SK-N-SH (cell line): Measurements from ENCODE around the gene UBA1. TPM values are rescaled to one million over a fixed set of nuclear protein-coding genes. Genes with fewer than 3 reads are reported as not detected.

ENCODE experiments used
- CTCF ChIA-PET: fragments of 300-600, 350-600 bp; formaldehyde crosslinking; extraction: SDS; loops from one replicate; lab custom pipeline; 2021; lab: Yijun Ruan, JAX
- POLR2A ChIA-PET: fragments of 350-600 bp; sonication (Branson Sonifier 250); formaldehyde crosslinking; extraction: SDS; loops from one replicate; lab custom pipeline; 2020; ENCODE audit warnings: antibody characterized with exemption, inconsistent platforms; lab: Yijun Ruan, JAX
- DNase-seq: peaks from one replicate; pipeline ENCODE4 v3.0.0; 2012
- H2AFZ ChIP-seq: fragments of 200-600 bp; sonication (generic); 2 replicates; pipeline ENCODE4 v1.8.1; 2016; ENCODE audit warnings: antibody characterized with exemption, mild to moderate bottlenecking, low read depth
- H3F3A ChIP-seq: fragments of 200-600 bp; sonication (generic); replicated peaks from 2 replicates; pipeline ENCODE3; 2016; ENCODE audit warnings: antibody characterized with exemption, mild to moderate bottlenecking; ENCODE audit not compliant: insufficient read depth
- H3K27ac ChIP-seq, 2 experiments: fragments of 200-500 bp in 1 of 2; fragments of 200-600 bp in 1 of 2; sonication (Bioruptor generic) in 1 of 2; sonication (generic), shearing (Covaris generic) in 1 of 2; 2 replicates each; pipeline versions ENCODE4 v1.5.1 to v1.6.1; 2014 to 2016; ENCODE audit warnings: low read depth in 2 of 2, inconsistent platforms in 1 of 2, low read length in 1 of 2, mild to moderate bottlenecking in 1 of 2, mixed read lengths in 1 of 2
- H3K27me3 ChIP-seq: fragments of 200-600 bp; sonication (generic), shearing (Covaris generic); 2 replicates; pipeline ENCODE4 v1.6.1; 2016; ENCODE audit warnings: mixed run types; ENCODE audit not compliant: insufficient read depth
- H3K36me3 ChIP-seq, 2 experiments: fragments of 200-500 bp in 1 of 2; fragments of 200-600 bp in 1 of 2; sonication (Bioruptor generic) in 1 of 2; sonication (generic) in 1 of 2; replicated peaks in 1 of 2; 2 replicates each; pipeline versions ENCODE3 to v1.5.1; 2014 to 2016; ENCODE audit warnings: low read length in 1 of 2, mild to moderate bottlenecking in 1 of 2; ENCODE audit not compliant: insufficient read depth in 2 of 2, control insufficient read depth in 1 of 2
- H3K4me1 ChIP-seq, 2 experiments: fragments of 200-500 bp in 1 of 2; fragments of 200-600 bp in 1 of 2; sonication (Bioruptor generic) in 1 of 2; sonication (generic), shearing (Covaris generic) in 1 of 2; 2 replicates each; pipeline versions ENCODE4 v1.5.1 to v1.6.1; 2014 to 2016; ENCODE audit warnings: low read depth in 1 of 2, low read length in 1 of 2, mixed run types in 1 of 2; ENCODE audit not compliant: insufficient read depth in 2 of 2, control insufficient read depth in 1 of 2
- H3K4me2 ChIP-seq: fragments of 200-600 bp; sonication (generic), shearing (Covaris generic); 2 replicates; pipeline ENCODE4 v1.6.1; 2017; ENCODE audit warnings: mixed run types
- H3K4me3 ChIP-seq, 2 experiments: fragments of 200-500 bp in 1 of 2; fragments of 200-600 bp in 1 of 2; sonication (Bioruptor generic) in 1 of 2; sonication (generic), shearing (Covaris generic) in 1 of 2; 2 replicates each; pipeline versions ENCODE4 v1.5.1 to v1.8.1; 2014 to 2016; ENCODE audit warnings: low read depth in 2 of 2, inconsistent platforms in 1 of 2, low read length in 1 of 2, mild to moderate bottlenecking in 1 of 2, mixed read lengths in 1 of 2, moderate library complexity in 1 of 2
- H3K79me2 ChIP-seq: fragments of 200-600 bp; sonication (generic); 2 replicates; pipeline ENCODE4 v1.8.1; 2017; ENCODE audit warnings: mild to moderate bottlenecking; ENCODE audit not compliant: insufficient read depth
- H3K9ac ChIP-seq: fragments of 200-600 bp; sonication (generic); 2 replicates; pipeline ENCODE4 v1.6.1; 2017; ENCODE audit warnings: mixed run types
- H3K9me2 ChIP-seq: fragments of 200-600 bp; sonication (generic); 2 replicates; pipeline ENCODE4 v1.6.1; 2017; ENCODE audit warnings: mixed run types
- H3K9me3 ChIP-seq: fragments of 200-600 bp; sonication (generic); 2 replicates; pipeline ENCODE4 v1.6.1; 2017; ENCODE audit warnings: mixed run types, mild to moderate bottlenecking, moderate library complexity
- H4K20me1 ChIP-seq: fragments of 200-600 bp; sonication (generic); 2 replicates; pipeline ENCODE4 v1.6.1; 2017; ENCODE audit warnings: mild to moderate bottlenecking, mixed run types; ENCODE audit not compliant: insufficient read depth
- ELF1 ChIP-seq: IDR thresholded peaks from 2 replicates; pipeline ENCODE4 v1.4.0; 2012
- EP300 ChIP-seq, 2 experiments: IDR thresholded peaks; 2 replicates each; pipeline versions ENCODE4 v1.4.0 to v1.6.1; 2012; ENCODE audit warnings: borderline replicate concordance in 1 of 2, low read depth in 1 of 2, low read length in 1 of 2
- EZH2phosphoT487 ChIP-seq: fragments of 200-600 bp; sonication (generic); IDR thresholded peaks from 2 replicates; pipeline ENCODE4 v1.6.1; 2017; ENCODE audit warnings: low read depth, mixed run types, mild to moderate bottlenecking, antibody characterized with exemption, moderate library complexity, borderline replicate concordance
- GABPA ChIP-seq: IDR thresholded peaks from 2 replicates; pipeline ENCODE4 v1.4.0; 2012; ENCODE audit warnings: low read depth, mild to moderate bottlenecking
- MAX ChIP-seq: IDR thresholded peaks from 2 replicates; pipeline ENCODE4 v1.4.0; 2012; ENCODE audit warnings: low read depth
- MEF2A ChIP-seq: IDR thresholded peaks from 2 replicates; pipeline ENCODE4 v1.4.0; 2012; ENCODE audit warnings: low read depth, borderline replicate concordance
- NFIC ChIP-seq: IDR thresholded peaks from 2 replicates; pipeline ENCODE4 v1.4.0; 2012; ENCODE audit warnings: borderline replicate concordance
- RCOR1 ChIP-seq: fragments of 150-350 bp; IDR thresholded peaks from 2 replicates; pipeline ENCODE4 v1.6.1; 2017; ENCODE audit warnings: antibody characterized with exemption, low read length
- RFX5 ChIP-seq: IDR thresholded peaks from 2 replicates; pipeline ENCODE4 v1.6.1; 2012; ENCODE audit warnings: mild to moderate bottlenecking, improper control_type of control experiment, low read length
- RXRA ChIP-seq: IDR thresholded peaks from 2 replicates; pipeline ENCODE4 v1.4.0; 2012; ENCODE audit warnings: low read depth, mild to moderate bottlenecking, borderline replicate concordance
- SIN3A ChIP-seq: IDR thresholded peaks from 2 replicates; pipeline ENCODE4 v1.6.1; 2012; ENCODE audit warnings: low read depth, mild to moderate bottlenecking, low read length, moderate library complexity, borderline replicate concordance
- WGBS: methylation state at CpG from one replicate; pipeline ENCODE4 v1.1.6; 2017; ENCODE audit warnings: low lambda C conversion rate; 5-methylcytosine and 5-hydroxymethylcytosine counted together
- polyA plus RNA-seq, 3 experiments: library from polyadenylated mRNA; depleted of rRNA; stranded (reverse); fragments of >200 nt; gene quantifications; 2 replicates each; pipeline ENCODE4 v1.2.3, GENCODE V29; 2012
- TF ChIP-seq, protein P1 (sequence below): IDR thresholded peaks from 2 replicates; pipeline ENCODE4; 2012
- TF ChIP-seq, protein P2 (sequence below): fragments of 150-350 bp; IDR thresholded peaks from 2 replicates; pipeline ENCODE4 v1.6.1; 2016; ENCODE audit warnings: mild to moderate bottlenecking, low read depth, low read length
- TF ChIP-seq, protein P3 (sequence below): fragments of 200-600 bp; sonication (generic); IDR thresholded peaks from 2 replicates; pipeline ENCODE4 v1.6.1; 2017; ENCODE audit warnings: antibody characterized with exemption, mild to moderate bottlenecking, moderate library complexity

The UBA1 gene
- polyA plus RNA-seq, 1 of the 3 experiments (the other 2 are of a cell fraction): 283 TPM

- DNase-seq: no peak
- WGBS: 89% methylated on average over 5 of the region's 5 CpGs
- Histone ChIP-seq H4K20me1 (peaks cover 29% of the 10 kb centered on the region), H3K79me2 (no peaks in the 10 kb centered on the region; the same call in none of the 2 replicates), H3F3A (peaks cover 5% of the 10 kb centered on the region), H3K27ac (no peak overlapping the region), H3K27me3 (no peaks in the 10 kb centered on the region), H3K4me2 (no peak overlapping the region), H3K9me2 (no peaks in the 10 kb centered on the region), H3K4me1 (no peaks in the 10 kb centered on the region; a peak in 1 of 4 replicates), H3K9me3 (no peaks in the 10 kb centered on the region), H3K4me3 (no peak overlapping the region), H3K9ac (no peak overlapping the region), H2AFZ (no peak overlapping the region), H3K36me3 (peaks cover 73 to 82% of the 10 kb centered on the region in 2 experiments)
- TF ChIP-seq EP300 (IDR thresholded peaks at IDR 0.05; ENCODE audit: borderline replicate concordance in 1 of 2, low read depth in 1 of 2, low read length in 1 of 2) (no peak), NFIC (no peak), RFX5 (no peak), GABPA (no peak), ELF1 (no peak), SIN3A (no peak), RXRA (no peak)
- ChIA-PET POLR2A (interaction anchor here (0.6 kb wide), 1 partner anchor 13 kb away, joined by 3 read pairs; no protein-coding TSS in a partner anchor), CTCF (no interaction called here)
Measured at GRCh38 chrX:47204970-47205369, 11.3 kb downstream of the UBA1 start.

- CTCF ChIA-PET: no interaction called here
- no peak overlapping the region for H3K9ac ChIP-seq
- peaks cover 23% of the 10 kb centered on the region; the same call in 1 of the 2 replicates for H4K20me1 ChIP-seq
- peaks cover 71 to 83% of the 10 kb centered on the region in 2 experiments for H3K36me3 ChIP-seq
- POLR2A ChIA-PET: no interaction called here
- no peaks in the 10 kb centered on the region; a peak in 1 of 4 replicates for H3K4me1 ChIP-seq
- no peaks in the 10 kb centered on the region for H3K9me3 ChIP-seq
- H3K4me2 ChIP-seq: no peak overlapping the region
- DNase-seq: no peak
- H3K4me3 ChIP-seq: no peak overlapping the region
- H3F3A ChIP-seq: peaks cover 5% of the 10 kb centered on the region
- WGBS: 71% methylated on average over 3 of the region's 3 CpGs
- TF ChIP-seq MEF2A: no peak
- TF ChIP-seq, protein P1, sequence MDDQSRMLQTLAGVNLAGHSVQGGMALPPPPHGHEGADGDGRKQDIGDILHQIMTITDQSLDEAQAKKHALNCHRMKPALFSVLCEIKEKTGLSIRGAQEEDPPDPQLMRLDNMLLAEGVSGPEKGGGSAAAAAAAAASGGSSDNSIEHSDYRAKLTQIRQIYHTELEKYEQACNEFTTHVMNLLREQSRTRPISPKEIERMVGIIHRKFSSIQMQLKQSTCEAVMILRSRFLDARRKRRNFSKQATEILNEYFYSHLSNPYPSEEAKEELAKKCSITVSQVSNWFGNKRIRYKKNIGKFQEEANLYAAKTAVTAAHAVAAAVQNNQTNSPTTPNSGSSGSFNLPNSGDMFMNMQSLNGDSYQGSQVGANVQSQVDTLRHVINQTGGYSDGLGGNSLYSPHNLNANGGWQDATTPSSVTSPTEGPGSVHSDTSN: no peak
- TF ChIP-seq, protein P2, sequence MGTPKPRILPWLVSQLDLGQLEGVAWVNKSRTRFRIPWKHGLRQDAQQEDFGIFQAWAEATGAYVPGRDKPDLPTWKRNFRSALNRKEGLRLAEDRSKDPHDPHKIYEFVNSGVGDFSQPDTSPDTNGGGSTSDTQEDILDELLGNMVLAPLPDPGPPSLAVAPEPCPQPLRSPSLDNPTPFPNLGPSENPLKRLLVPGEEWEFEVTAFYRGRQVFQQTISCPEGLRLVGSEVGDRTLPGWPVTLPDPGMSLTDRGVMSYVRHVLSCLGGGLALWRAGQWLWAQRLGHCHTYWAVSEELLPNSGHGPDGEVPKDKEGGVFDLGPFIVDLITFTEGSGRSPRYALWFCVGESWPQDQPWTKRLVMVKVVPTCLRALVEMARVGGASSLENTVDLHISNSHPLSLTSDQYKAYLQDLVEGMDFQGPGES: no peak
- no peaks in the 10 kb centered on the region; the same call in none of the 2 replicates for H3K79me2 ChIP-seq
- H3K9me2 ChIP-seq: no peaks in the 10 kb centered on the region
- no peak overlapping the region for H3K27ac ChIP-seq
- no peak overlapping the region for H2AFZ ChIP-seq
- no peaks in the 10 kb centered on the region for H3K27me3 ChIP-seq
Measured at GRCh38 chrX:47206316-47206715, 12.7 kb downstream of the UBA1 start.

DNA sequence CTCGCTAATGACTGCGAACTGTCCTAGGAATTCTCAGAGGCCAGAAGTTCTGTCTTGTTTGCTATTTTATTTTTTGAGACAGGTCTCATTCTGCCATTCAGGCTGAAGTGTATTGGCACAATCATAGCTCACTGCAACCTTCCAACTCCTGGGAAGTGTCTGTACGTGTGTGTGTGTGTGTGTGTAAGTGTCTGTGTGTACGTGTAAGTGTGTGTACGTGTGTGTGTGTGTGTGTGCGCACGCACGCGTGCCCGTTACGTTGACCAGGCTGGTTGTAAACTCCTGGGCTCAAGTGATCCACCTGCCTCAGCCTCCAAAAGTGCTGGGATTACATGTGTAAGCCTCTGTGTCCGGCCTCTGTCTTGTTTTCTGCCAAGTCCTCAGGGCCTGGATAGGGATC, 14.5 kb downstream of the UBA1 start:
- 92% methylated on average over 12 of the region's 12 CpGs for WGBS
- no peak overlapping the region for H3K27ac ChIP-seq
- peaks cover 75 to 83% of the 10 kb centered on the region in 2 experiments for H3K36me3 ChIP-seq
- H3K9me3 ChIP-seq: no peaks in the 10 kb centered on the region
- ChIA-PET POLR2A (no interaction called here), CTCF (interaction anchor here (1.4 to 1.8 kb wide), 2 partner anchors 315 to 819 kb away, joined by 4 to 5 read pairs; no protein-coding TSS in a partner anchor)
- no peaks in the 10 kb centered on the region; the same call in none of the 2 replicates for H3K79me2 ChIP-seq
- H3K4me2 ChIP-seq: no peak overlapping the region
- peaks cover 5% of the 10 kb centered on the region for H3F3A ChIP-seq
- no peak overlapping the region for H2AFZ ChIP-seq
- H3K4me3 ChIP-seq: no peak overlapping the region
- no peak for DNase-seq
- H3K9ac ChIP-seq: no peak overlapping the region
- H3K9me2 ChIP-seq: no peaks in the 10 kb centered on the region
- H4K20me1 ChIP-seq: peaks cover 23% of the 10 kb centered on the region; the same call in 1 of the 2 replicates
- no peaks in the 10 kb centered on the region for H3K27me3 ChIP-seq
- peaks cover 0 to 2% of the 10 kb centered on the region in 2 experiments; a peak in 1 of 4 replicates for H3K4me1 ChIP-seq
- TF ChIP-seq, protein P3, sequence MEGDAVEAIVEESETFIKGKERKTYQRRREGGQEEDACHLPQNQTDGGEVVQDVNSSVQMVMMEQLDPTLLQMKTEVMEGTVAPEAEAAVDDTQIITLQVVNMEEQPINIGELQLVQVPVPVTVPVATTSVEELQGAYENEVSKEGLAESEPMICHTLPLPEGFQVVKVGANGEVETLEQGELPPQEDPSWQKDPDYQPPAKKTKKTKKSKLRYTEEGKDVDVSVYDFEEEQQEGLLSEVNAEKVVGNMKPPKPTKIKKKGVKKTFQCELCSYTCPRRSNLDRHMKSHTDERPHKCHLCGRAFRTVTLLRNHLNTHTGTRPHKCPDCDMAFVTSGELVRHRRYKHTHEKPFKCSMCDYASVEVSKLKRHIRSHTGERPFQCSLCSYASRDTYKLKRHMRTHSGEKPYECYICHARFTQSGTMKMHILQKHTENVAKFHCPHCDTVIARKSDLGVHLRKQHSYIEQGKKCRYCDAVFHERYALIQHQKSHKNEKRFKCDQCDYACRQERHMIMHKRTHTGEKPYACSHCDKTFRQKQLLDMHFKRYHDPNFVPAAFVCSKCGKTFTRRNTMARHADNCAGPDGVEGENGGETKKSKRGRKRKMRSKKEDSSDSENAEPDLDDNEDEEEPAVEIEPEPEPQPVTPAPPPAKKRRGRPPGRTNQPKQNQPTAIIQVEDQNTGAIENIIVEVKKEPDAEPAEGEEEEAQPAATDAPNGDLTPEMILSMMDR: no peak
- TF ChIP-seq MAX: no peak
- TF ChIP-seq EZH2phosphoT487: no peak
- no peak for TF ChIP-seq RCOR1
- TF ChIP-seq, all 33 proteins: peak for 0
